HL-60/S4 (cell line): ENCODE measurements around the gene ANXA5.

Experiments
- in situ Hi-C: fragments of 300-500 bp; cut with MboI; formaldehyde crosslinking; loops from 2 replicates; pipeline ENCODE4 v1.14.3; 2022; ENCODE audit warnings: low sequenced_read_pairs

ANXA5 gene

DNA sequence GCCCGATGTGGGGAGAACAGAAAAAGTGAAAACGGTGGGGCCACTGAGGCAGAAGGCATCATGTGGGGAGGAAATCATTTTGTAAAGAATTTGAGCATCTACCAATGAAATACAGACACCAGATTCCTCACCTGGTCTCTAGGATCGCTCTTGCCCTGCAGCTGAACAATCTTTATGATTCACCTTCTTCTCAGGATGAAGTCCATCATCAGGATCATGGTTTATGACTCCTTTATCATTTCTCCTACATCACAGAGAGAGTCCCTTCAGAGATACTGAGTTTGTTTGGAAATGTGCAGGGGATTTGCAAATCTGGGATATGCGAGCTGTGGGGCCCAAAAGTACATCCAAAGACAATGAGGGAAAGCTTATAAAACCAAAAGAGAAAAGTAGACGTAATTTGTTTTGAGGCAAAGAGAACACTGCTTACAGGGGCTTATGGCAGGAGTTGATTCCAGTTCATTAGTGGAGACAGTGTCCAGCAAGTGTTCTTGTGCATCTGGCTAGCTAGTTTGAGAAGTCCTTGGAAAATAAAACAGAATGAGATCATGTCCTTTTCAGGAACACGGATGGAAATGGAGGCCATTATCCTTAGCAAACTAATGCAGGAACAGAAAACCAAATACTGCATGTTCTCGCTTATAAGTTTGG lies 15.3 kb upstream of the ANXA5 start:
- in situ Hi-C loops: no loop called here

DNA sequence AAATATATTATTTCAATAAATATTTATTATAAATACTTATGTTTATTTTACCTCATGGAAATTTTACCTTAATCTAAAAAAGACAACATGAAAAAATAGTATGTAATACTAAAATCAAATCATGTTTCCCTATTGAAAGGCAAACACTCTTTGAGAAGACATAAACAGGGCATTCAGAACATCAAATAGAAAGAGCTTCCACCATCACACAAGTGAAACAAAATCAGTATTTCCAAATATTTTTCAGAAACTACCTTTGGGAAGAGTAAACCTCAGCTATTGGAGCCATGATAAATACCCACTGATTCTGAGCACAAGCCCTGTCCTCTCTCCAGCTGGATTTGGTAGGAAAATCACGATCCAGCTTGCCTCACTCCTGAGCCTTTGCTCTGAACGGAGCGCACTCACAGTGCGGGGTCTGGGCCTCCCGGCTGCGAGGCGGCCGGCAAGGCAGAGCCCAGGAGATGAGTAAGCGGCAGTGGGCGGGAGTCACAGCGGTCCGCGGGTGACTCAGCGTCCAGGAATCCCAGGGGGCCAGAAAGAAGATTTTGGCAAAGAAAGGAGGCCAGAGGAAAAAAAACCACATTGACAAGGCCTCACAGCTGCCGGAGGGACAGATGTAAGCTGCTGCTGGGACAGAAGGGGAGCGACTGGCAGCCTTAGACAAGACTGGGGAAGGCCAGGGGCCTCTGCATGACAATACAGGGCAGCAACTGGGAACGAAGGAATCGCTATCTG lies 14.7 kb upstream of the ANXA5 start:
- in situ Hi-C loops: no loop called here

DNA sequence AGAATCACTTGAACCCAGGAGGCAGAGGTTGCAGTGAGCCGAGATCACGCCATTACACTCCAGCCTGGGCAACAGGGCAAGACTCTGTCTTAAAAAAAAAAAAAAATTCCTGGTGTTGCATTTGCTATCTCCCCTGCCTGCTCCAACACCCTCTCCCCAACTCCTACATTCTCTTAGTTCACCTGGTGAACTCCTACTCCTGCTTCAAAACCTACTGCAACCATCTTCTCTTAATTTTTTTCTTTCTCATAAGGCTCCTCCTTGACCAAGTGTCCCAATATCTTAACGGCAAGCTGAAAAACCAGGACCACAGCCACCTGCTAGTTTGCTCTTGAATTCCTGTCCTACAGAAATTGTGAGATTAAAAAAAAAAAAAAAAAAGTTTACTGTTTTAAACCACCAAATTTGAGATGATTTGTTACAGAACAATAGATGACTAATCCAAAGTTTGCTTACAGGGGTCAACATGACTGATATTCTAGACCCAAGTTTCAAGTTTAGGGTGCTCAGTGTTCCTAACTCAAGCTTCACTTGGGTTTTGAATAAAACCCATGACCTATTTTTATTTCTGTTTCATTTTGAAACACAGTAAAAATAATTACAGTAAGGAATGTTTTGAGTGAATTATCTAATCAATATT lies 13.1 kb upstream of the ANXA5 start:
- in situ Hi-C loops: no loop called here

DNA sequence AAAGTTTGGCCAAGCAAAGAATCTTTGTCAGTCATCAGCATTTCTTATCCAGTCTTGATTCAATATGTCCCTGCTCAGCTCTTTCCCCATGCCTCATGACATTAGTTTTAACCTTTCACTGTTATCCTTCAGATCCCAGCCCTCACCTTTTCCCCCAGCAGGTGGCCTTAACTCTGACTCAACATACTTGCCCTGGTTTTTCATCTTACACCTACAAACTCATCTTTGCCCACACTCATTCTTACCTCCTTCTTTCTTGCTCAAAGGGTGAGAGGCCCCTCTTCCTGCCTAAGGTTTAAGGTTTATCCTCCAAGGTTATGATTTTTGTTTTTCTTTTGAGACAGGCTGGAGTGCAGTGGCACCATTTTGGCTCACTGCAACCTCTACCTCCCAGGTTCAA lies 10.6 kb upstream of the ANXA5 start:
- in situ Hi-C loops: no loop called here

DNA sequence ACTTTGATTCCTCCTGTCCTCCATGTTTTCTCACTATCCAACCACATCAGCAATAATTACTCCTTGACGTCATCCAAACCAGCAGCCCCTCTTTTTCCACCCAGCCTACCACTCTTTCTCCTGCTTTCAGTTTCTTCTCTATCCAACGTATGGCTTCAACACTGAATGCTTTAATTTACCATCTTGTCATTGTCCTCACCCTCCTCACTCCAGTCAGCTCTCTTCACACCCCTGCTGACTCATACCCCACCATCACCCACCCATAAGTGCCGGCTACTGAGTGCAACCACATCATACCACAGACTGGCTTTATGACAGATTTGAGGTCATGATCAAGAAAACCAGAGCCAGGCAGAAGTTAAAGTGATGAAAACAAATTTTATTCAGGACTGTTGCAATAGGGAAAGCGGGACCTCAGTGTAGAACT lies 9.8 kb upstream of the ANXA5 start:
- in situ Hi-C loops: no loop called here

DNA sequence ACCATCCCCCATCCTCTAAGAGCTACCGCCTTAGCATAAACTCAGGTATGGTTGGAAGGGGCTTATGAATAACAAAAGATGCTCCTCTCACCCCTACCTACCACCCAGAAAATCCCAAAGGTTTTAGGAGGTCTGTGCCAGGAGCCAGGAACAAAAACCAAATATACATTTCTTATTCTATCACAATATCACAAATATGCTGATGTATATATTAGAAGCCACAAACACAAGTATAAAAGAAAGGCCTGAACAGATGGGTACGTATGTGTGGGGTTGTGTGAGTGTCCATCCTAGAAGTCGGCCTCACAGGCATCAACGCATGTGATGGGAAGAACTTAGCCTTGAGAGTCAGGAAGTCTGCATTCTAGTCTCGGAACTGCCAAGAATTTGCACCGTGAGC lies 8.7 kb upstream of the ANXA5 start:
- in situ Hi-C loops: no loop called here

DNA sequence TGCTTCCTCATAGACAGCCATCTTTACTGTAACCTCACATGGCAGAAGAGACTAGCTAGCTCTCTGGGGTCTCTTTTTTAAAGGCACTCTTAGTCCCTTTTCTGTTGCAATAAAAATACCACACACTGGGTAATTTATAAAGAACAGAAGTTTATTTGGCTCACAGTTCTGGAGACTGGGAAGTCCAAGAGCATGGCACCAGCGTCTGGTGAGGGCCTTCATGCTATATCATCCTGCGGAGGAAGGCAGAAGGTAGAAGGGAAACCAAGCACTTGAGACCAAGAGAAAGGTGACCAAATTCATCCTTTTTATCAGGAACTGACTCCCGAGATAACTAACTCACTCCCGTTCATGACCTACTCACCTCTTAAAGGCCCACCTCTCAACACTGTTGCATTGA lies 5.4 kb upstream of the ANXA5 start:
- in situ Hi-C loops: no loop called here

DNA sequence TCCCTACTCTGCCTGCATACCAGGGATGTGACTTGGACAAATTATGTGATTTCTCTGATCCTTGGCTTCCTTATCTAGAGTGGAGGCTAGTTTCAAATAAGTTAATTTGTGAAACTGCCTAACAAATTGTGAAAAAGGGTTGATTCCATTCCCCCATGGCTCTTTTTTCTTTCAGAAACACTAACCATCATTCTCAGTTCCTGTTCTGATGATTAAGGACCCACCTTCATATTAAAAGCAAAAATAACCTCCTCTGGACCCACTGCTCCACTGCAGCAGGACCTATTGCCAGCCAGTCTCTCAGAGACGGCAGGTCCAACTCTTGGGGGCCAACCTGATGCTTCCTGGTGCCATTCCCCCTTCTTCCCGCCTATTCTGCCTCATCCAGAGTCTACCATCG lies 4.5 kb upstream of the ANXA5 start:
- in situ Hi-C loops: no loop called here

DNA sequence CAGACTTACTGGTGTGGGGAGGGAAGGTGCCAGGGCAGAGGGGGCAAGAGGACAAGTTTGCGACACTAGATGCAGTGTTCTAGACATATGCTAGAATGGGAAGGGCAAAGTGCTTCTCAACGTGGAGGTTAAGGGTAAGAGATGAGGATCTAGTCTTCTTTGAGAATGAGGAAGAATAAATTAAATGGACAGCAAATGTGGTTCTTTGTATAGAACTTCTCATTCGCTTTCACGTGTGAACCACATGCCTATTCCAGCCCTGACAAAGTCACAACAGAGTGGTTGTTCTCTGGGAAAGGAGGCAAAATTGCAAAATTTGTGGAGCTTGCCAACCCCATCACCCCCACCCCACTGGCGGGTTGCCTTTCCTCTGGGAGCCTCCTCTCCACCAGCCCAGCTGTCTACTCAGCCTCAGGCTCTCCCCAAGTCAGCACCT lies 1.5 kb upstream of the ANXA5 start:
- in situ Hi-C loops: no loop called here

DNA sequence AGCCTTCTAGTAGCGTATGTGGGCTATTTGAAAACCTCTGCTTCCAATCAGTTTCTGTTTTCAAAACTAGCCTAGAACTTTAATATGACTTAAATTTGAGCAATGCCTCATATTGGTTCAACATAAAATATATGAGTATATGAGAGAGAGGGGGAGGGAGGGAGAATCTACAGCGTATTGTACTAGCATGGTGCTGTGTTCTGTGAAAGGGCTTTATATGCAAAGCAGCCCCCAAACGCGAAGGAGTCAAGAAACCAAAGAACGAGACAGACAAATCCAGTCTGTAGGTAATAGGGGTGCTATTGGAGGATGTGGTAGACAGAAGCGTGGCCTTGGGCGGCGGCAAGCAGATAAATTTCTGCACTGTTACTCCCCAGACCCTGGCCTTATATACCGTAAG lies 784 bp upstream of the ANXA5 start:
- in situ Hi-C loops: no loop called here

DNA sequence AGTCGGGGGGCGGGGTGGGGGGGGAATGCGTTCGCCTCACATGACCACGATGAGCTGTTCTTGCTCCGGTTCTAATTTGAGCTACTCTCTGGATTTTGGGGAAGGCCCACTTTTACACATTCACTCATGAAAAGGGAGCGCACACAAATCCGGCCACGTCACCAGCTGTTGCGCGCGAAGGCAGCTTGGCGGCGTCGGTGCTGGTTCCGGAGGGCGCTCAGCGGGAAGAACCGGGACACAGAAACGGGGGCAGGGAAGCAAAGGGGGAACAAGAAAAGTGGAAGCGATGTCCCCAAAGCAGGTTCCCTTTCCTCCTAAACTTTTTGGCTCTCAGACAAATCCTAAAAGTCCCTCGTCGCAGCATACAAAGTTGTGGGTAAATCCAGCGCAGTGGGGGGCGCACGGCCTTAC lies 605 bp downstream of the ANXA5 start:
- in situ Hi-C loops: no loop called here

DNA sequence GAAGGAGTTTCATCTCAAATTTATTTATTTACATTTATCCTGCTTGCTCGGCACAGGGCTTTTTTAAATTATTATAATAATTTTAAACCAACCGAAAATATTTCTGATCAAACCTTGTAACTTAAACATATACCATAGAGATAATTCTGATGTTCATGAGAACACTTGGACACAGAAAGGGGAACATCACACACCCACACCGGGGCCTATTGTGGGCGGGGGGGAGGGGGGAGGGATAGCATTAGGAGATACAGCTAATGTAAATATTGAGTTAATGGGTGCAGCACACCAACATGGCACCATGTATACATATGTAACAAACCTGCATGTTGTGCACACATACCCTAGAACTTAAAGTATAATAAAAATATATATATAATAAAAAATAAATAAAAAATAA lies 2.9 kb downstream of the ANXA5 start:
- in situ Hi-C loops: no loop called here

DNA sequence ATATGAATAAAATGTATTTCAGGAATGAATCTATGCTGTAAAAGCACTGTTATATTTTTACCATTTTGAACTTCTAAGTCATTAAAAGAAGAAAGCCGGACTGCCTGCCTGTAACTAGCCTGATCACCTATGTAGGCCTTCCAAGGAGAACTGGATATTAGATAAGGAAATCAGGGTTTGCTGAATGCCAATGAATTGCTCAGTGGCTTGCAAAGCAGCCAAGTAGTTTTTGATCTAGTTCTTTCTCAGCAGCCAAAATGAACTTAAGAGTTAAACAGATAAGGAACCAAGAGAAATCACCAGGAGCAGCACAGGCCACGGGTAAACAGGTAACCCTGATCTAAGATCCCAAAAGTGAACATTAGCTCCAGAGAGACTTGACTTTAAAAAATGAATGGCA lies 3.3 kb downstream of the ANXA5 start:
- in situ Hi-C loops: no loop called here

DNA sequence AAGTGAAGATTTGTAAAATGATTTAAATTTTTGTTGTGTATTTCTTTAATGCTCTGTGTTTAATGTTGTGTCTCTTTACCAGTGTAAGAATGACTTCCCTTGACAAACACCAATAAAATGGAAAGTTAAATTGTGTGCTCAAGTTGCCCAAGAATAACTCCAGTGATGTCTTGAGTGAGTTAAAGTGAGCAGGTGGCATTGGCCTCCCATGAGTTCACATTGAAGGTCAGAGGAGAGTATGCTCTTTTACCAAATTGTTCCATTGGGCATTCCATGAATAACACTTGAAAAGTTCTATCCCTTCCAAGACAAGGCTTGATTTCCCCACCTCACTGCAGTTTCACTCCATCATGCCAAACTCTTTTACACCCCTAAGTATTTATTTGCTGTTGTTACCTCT lies 4.5 kb downstream of the ANXA5 start:
- in situ Hi-C loops: no loop called here

DNA sequence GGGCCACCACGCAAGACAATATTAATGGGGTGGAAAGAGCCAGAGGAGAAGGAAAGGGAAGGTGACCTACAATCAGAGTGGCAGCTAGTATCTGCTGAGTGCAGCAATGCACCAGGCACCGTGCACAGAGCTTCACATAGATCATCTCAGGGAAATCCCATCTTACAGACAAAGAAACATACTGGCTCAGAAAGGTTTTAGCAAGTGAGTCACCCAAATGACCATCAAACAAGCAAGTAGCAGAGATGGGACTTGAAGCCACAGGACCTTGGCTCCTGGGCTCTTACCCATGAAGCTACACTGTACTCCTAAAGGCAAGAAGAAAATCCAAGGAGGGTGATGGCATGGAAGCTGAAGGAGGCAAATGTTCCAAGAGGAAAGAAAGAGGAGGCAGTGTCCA lies 6.8 kb downstream of the ANXA5 start:
- in situ Hi-C loops: no loop called here

DNA sequence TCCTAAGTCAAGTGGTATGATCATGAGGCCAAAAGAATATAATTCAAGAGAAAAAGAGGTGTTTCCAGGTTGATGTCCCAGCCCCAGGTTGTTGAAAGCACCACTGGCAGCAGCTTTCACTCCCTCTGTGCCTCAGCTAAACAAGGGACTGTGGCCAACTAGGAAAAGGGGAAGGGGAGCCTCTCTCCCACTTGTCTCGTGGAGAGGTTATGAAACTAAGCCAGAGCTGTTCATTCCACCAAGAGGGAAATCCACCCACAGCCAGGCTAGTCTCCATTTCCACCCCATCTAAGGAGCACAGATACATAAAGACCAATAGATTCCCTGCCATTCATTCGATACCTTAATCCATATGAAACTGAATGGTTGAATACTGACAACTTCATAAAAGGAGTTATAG lies 8.1 kb downstream of the ANXA5 start:
- in situ Hi-C loops: no loop called here

DNA sequence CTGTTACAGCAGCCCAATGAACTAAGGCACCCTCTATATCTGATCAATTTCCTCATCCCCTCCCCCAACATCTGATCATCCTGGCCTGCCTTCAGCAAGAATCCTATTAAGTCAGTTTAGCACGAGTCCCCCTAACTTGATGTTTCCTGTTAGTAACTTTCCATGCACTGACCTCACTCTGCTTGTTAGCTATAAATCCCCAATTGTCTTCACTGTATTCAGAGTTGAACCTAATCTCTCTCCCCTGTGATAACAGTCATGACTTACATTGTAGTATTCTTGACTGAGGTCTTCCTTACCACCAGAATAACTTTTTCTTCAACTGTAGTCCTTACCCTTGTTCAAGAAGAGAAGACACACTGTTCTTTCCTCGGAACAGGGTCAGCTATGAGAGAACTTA lies 8.5 kb downstream of the ANXA5 start:
- in situ Hi-C loops: no loop called here

DNA sequence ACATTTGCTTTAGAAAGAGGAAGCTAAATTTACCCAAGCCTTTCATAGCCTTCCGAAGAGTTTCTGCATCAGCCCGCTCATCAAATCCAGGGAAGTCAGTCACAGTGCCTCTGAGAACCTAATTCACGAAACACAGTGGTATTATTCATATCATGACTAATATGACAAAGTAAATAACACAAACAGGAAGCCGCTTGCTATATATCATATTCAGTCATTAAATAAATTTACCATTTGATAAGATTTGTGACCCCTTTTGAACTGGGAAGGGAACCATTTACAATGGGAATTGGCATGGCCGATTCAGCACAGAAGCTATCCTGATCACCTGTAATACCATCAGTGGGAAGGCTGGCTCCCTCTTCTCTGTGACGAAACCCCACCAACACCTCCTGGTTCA lies 10.5 kb downstream of the ANXA5 start:
- in situ Hi-C loops: no loop called here

DNA sequence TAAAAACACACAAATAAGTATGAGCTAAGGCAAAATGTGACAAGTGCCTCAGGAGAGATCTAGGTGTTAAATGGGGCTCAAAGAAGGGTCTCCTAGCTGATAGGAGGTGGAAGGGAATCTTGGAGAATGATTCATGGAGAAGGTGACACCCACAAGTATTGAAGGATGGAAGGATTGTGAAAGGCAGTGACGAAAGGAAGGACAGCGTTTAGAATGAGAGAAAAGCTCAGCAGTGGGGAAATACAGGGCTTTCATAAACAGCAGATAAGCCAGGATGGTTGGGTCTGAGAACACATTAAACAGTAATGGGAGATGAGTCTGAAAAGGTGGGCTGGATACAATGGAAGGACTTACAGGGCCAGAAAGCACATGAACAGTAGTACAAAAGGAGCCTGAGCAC lies 11.5 kb downstream of the ANXA5 start:
- in situ Hi-C loops: no loop called here

DNA sequence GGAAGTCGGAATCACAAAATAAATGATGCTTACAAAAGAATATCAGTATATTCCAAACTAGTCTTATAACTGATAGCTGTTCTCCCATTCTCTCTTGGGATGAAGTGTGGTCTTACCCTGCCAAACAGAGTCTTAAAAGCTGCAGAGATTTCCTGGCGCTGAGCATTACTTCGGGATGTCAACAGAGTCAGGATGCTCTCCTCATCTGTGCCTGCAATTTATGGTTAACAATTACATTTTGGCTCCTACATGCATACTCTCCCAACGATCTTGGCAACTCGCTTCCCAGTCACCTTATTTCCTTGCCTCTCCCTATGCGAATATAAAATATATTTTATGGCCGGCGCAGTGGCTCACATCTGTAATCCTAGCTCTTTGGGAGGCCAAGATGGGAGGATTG lies 12.2 kb downstream of the ANXA5 start:
- in situ Hi-C loops: no loop called here

DNA sequence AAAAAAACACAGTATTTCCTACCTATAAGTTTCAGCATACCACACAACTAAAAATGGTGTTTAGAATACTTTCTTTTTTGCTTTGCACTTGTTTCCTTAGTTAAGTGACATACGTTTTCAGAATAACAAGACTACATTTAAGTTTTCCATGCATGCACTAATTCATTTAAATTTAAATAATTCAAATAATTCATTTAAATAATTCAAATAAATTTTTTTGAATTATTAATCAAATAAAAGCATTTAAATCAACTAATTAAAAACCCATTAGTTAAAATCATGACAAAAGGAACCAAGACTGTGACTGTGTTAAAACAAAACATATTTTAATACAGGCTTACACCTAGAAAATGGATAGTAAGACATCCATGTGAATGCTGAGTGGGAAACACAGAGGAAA lies 12.8 kb downstream of the ANXA5 start:
- in situ Hi-C loops: no loop called here

DNA sequence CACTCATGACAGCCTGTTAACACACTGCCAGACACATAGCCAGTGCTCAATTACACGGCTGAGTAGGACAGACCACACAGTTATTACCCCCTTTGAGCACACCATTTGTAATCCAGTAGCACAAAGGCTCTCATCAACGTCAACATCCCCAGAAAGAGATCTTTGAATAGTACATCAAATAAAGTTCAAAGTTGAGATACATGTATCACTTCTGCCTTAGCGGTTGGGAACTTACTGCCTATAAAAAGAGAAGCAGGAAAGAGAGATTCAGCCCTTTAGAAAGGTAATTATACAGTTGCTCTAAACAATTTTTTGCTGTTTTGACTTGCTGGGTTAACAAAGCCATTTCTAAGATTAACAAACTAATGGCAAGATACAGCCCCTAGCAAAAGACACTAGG lies 16.2 kb downstream of the ANXA5 start:
- in situ Hi-C loops: no loop called here
